Activated CD8-positive, alpha-beta T cell treated with anti-CD3 and anti-CD28 coated beads for 36 hours (primary cell): ENCODE measurements around the gene NAT14. TPM values are rescaled to one million over a fixed set of nuclear protein-coding genes. Genes with fewer than 3 reads are reported as not detected.

ENCODE experiments used
- ATAC-seq: fragments of 200-7000 bp; cut with Tn5 transposase; one replicate; pipeline ENCODE4 v1.10.0; 2021; ENCODE audit warnings: mild to moderate bottlenecking, moderate library complexity
- CTCF ChIA-PET: fragments of 350-600 bp; sonication (Branson Sonifier 250); formaldehyde crosslinking; loops from one replicate; lab custom pipeline; 2021; ENCODE audit warnings: antibody characterized with exemption; lab: Charles Lee
- POLR2A ChIA-PET: fragments of 350-600 bp; sonication (Branson Sonifier 250); formaldehyde crosslinking; loops from one replicate; lab custom pipeline; 2021; ENCODE audit warnings: antibody characterized with exemption; lab: Charles Lee
- DNase-seq: peaks from one replicate; pipeline ENCODE4 v3.0.0-alpha.2; 2020
- H3K27ac Mint-ChIP-seq: one replicate; pipeline ENCODE4 v1.8.0; 2021; ENCODE audit warnings: mild to moderate bottlenecking, mixed read lengths
- H3K27me3 Mint-ChIP-seq: one replicate; pipeline ENCODE4 v1.8.0; 2021; ENCODE audit warnings: mixed read lengths
- H3K36me3 Mint-ChIP-seq: one replicate; pipeline ENCODE4 v1.8.0; 2021; ENCODE audit warnings: low read depth, mixed read lengths
- H3K4me1 Mint-ChIP-seq: one replicate; pipeline ENCODE4 v1.8.0; 2021; ENCODE audit warnings: low read depth, mixed read lengths
- H3K4me3 Mint-ChIP-seq: one replicate; pipeline ENCODE4 v1.8.0; 2021; ENCODE audit warnings: mild to moderate bottlenecking, moderate library complexity, mixed read lengths
- H3K9me3 Mint-ChIP-seq: one replicate; pipeline ENCODE4 v1.8.0; 2021; ENCODE audit warnings: mixed read lengths
- CTCF ChIP-seq: fragments of 200-600 bp; IDR thresholded peaks from one replicate; pipeline ENCODE4 v1.8.0; 2022; ENCODE audit warnings: antibody characterized with exemption, mild to moderate bottlenecking
- intact Hi-C: fragments of 100-400 bp; cut with micrococcal nuclease; formaldehyde crosslinking; loops from one replicate; pipeline ENCODE4 v1.10.0; 2022
- total RNA-seq, 2 experiments: library from RNA; stranded (reverse); gene quantifications; one replicate each; pipeline ENCODE4 v1.2.3, GENCODE V29; 2021

Gene NAT14
- total RNA-seq, 2 experiments from 2014 or later = 18.9 to 19.9 TPM

DNA sequence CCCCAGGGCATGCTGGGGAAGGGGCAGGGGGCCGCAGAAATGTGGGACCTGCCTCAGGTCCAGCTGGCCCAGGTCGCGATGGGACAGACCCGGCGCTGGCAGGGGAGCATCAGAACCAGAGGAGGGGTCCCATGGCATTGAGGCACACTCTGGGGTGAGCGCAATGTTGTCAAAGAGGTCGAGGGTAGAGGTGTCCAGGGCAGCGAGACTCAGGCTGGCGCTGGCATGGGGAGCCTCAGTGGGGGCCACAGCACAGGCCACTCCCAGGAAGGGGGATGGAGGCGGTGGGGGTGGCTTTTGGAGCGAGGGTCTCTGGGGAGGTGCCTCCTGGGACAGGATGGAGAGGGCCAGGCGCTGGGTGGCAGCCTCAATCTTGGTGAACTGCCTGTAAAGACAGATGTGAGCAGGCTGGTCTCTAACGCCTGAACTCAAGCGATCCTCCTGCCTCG lies 21.4 kb upstream of the NAT14 start:
- DNase-seq (no peak), ATAC-seq (no peak)
- POLR2A ChIA-PET = interaction anchor here (1.5 kb wide), 1 partner anchor 38 kb away, joined by 3 read pairs; no protein-coding TSS in a partner anchor
- TF ChIP-seq CTCF = no peak
- CTCF ChIA-PET = interaction anchor here (2.4 kb wide), 1 partner anchor 40 kb away, joined by 11 read pairs; no protein-coding TSS in a partner anchor
- Mint-ChIP-seq H3K27me3 (no peaks in the 10 kb centered on the region), H3K9me3 (no peaks in the 10 kb centered on the region), H3K27ac (no peak overlapping the region), H3K36me3 (no peaks in the 10 kb centered on the region), H3K4me3 (no peak overlapping the region), H3K4me1 (peaks cover 21% of the 10 kb centered on the region)
- intact Hi-C loops = no loop called here

GRCh38 chr19:55464039-55464661 lies 20.8 kb upstream of the NAT14 start:
- no peak for ATAC-seq
- CTCF ChIA-PET = interaction anchor here (2.4 kb wide), 1 partner anchor 40 kb away, joined by 11 read pairs; no protein-coding TSS in a partner anchor
- DNase-seq = no peak
- POLR2A ChIA-PET = interaction anchor here (1.5 kb wide), 1 partner anchor 37 kb away, joined by 3 read pairs; no protein-coding TSS in a partner anchor
- H3K27ac Mint-ChIP-seq = no peak overlapping the region
- H3K4me3 Mint-ChIP-seq = no peak overlapping the region
- H3K4me1 Mint-ChIP-seq = peaks cover 21% of the 10 kb centered on the region
- intact Hi-C loops = no loop called here
- no peak for TF ChIP-seq CTCF
- H3K9me3 Mint-ChIP-seq = no peaks in the 10 kb centered on the region
- no peaks in the 10 kb centered on the region for H3K36me3 Mint-ChIP-seq
- no peaks in the 10 kb centered on the region for H3K27me3 Mint-ChIP-seq

- H3K36me3 Mint-ChIP-seq = no peaks in the 10 kb centered on the region
- ChIA-PET CTCF (interaction anchor here (2.4 kb wide), 1 partner anchor 39 kb away, joined by 11 read pairs; no protein-coding TSS in a partner anchor), POLR2A (no interaction called here)
- H3K9me3 Mint-ChIP-seq = no peaks in the 10 kb centered on the region
- ATAC-seq (no peak), DNase-seq (no peak)
- peaks cover 21% of the 10 kb centered on the region for H3K4me1 Mint-ChIP-seq
- no peak within 1 kb of the TSS for H3K4me3 Mint-ChIP-seq
- no peak for TF ChIP-seq CTCF
- intact Hi-C loops = loop anchor here (5.0 kb wide), 1 partner anchor 38 kb away; no protein-coding TSS in a partner anchor
- H3K27ac Mint-ChIP-seq = no peak within 1 kb of the TSS
- no peaks in the 10 kb centered on the region for H3K27me3 Mint-ChIP-seq
These were observed 20.3 kb upstream of the NAT14 start, which contains the start of gene C19orf85 for GRCh38 chr19:55464662-55465054. Gene C19orf85, minus strand, starts transcription at chr19:55464751. Its CDS starts 197 bp downstream, at chr19:55464554.

DNA sequence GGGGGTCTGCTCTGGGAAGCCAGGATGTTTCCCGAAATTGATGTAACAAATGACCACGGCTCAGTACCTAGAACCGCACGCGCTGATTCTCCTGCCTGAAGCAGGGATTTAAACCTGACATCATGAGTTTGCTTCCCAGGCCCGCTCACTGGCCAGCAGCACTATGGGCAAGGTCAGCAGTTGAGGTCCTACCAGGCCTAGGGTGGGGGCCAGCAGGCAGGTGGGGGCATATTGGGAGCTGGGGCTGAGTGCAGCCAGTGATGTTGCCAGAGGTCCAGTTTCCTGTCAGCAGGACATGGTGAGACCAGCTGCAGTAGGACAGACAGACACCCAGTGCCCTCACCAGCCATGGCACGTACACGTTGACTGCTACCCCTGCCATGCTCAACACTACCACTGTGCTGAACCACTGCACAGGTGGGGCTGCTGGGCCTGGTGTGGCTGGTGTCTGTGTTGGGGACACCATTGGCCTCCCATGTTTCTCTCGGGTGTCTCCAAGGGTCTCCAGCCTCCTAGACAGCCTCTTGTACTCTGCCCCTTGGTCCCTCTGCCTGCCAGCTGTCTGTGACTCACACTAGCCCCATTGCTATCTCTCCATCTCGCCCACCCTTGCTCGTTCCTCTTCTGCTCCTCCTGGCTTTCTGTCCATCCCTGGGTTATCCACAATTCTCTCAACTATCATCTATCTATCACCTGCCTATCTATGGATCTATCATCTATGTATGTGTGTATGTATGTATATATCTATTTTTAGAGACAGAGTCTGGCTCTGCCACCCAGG lies 19.3 kb upstream of the NAT14 start:
- peaks cover 14% of the 10 kb centered on the region for H3K4me1 Mint-ChIP-seq
- H3K4me3 Mint-ChIP-seq = no peak overlapping the region
- DNase-seq (no peak), ATAC-seq (no peak)
- H3K27ac Mint-ChIP-seq = no peak overlapping the region
- POLR2A ChIA-PET = interaction anchor here (0.6 to 0.7 kb wide), 3 partner anchors 36 to 163 kb away, joined by 3 read pairs; no protein-coding TSS in a partner anchor
- H3K27me3 Mint-ChIP-seq = no peaks in the 10 kb centered on the region
- H3K36me3 Mint-ChIP-seq = no peaks in the 10 kb centered on the region
- no peak for TF ChIP-seq CTCF
- CTCF ChIA-PET = interaction anchor here (1.5 to 4.4 kb wide), 3 partner anchors 12 to 167 kb away, joined by 3 to 77 read pairs (median 38); no protein-coding TSS in a partner anchor
- intact Hi-C loops = loop anchor here (5.0 kb wide), 1 partner anchor 37 kb away; no protein-coding TSS in a partner anchor
- H3K9me3 Mint-ChIP-seq = no peaks in the 10 kb centered on the region
